ENCODE results near the gene ITCH.
"Not testable (repeated sequence)": the region's sequence is repeated elsewhere in the genome, so short reads cannot be mapped to it uniquely, and the experiment has no call there.

Gene ITCH

GRCh38 chr20:34415079-34415478 lies 52.0 kb downstream of the ITCH start:
- TF ChIP-seq CTCF (IDR thresholded peaks at IDR 0.05; ENCODE audit: borderline replicate concordance, insufficient read depth, low read depth, low read length) = no peak

GRCh38 chr20:34420146-34420545 lies 57.1 kb downstream of the ITCH start:
- TF ChIP-seq CTCF (IDR thresholded peaks at IDR 0.05; ENCODE audit: borderline replicate concordance, insufficient read depth, low read depth, low read length) = no peak
- H3K4me3 ChIP-seq (ENCODE audit: low read depth, low read length) = no peak overlapping the region

More at GRCh38 chr20:34415079-34415478, 52.0 kb downstream of the ITCH start:
- H3K4me3 ChIP-seq (ENCODE audit: low read depth, low read length) = no peak overlapping the region

GRCh38 chr20:34420975-34421374 lies 57.9 kb downstream of the ITCH start:
- TF ChIP-seq CTCF (IDR thresholded peaks at IDR 0.05; ENCODE audit: borderline replicate concordance, insufficient read depth, low read depth, low read length) = no peak
- H3K4me3 ChIP-seq (ENCODE audit: low read depth, low read length) = no peak overlapping the region

GRCh38 chr20:34421766-34422466 lies 58.8 kb downstream of the ITCH start:
- no peak for TF ChIP-seq CTCF (IDR thresholded peaks at IDR 0.05; ENCODE audit: borderline replicate concordance, insufficient read depth, low read depth, low read length)
- no peak overlapping the region for H3K4me3 ChIP-seq (ENCODE audit: low read depth, low read length)

GRCh38 chr20:34425032-34425690 lies 62.1 kb downstream of the ITCH start:
- H3K4me3 ChIP-seq (ENCODE audit: low read depth, low read length) = not testable (repeated sequence)

- no peak for TF ChIP-seq CTCF (IDR thresholded peaks at IDR 0.05; ENCODE audit: borderline replicate concordance, insufficient read depth, low read depth, low read length)
- no peak overlapping the region for H3K4me3 ChIP-seq (ENCODE audit: low read depth, low read length)
Observed at GRCh38 chr20:34426026-34426425, 63.0 kb downstream of the ITCH start.

GRCh38 chr20:34427331-34427730 lies 64.3 kb downstream of the ITCH start:
- TF ChIP-seq CTCF (IDR thresholded peaks at IDR 0.05; ENCODE audit: borderline replicate concordance, insufficient read depth, low read depth, low read length) = no peak
- H3K4me3 ChIP-seq (ENCODE audit: low read depth, low read length) = no peak overlapping the region
